HepG2 (cell line): Measurements from ENCODE around the gene MORC3. TPM values are rescaled to one million over a fixed set of nuclear protein-coding genes. Genes with fewer than 3 reads are reported as not detected.
"Not testable (repeated sequence)": the region's sequence is repeated elsewhere in the genome, so short reads cannot be mapped to it uniquely, and the experiment has no call there.

Experiments used
- ATAC-seq: fragments of 200-7000 bp; cut with Tn5 transposase; 3 replicates; pipeline ENCODE4 v1.9.1; 2020; ENCODE audit warnings: mild to moderate bottlenecking, moderate library complexity
- BruUV-seq: library from RNA; stranded (reverse); fragments of 400-500 nt; replicated peaks from 2 replicates; lab custom pipeline; 2021; lab: Mats Ljungman, UMichigan
- CTCF ChIA-PET: fragments of 300-600 bp; formaldehyde crosslinking; extraction: SDS; loops from one replicate; lab custom pipeline; 2021; ENCODE audit warnings: low total read pairs, inconsistent platforms, low intra/inter-chr PET ratio; lab: Yijun Ruan, JAX
- POLR2A ChIA-PET: fragments of 350-600 bp; sonication (Branson Sonifier 250); formaldehyde crosslinking; loops from one replicate; lab custom pipeline; 2020; ENCODE audit warnings: antibody characterized with exemption, inconsistent platforms; lab: Yijun Ruan, JAX
- DNase-seq: peaks from one replicate; pipeline ENCODE4 v3.0.0-alpha.2; 2015; ENCODE audit warnings: low spot score
- FAIRE-seq: peaks from 3 replicates; lab custom pipeline; 2011; peaks lifted over from hg19 to GRCh38; lab: Jason Lieb, UNC
- H2AFZ ChIP-seq: one replicate; pipeline ENCODE4 v1.6.1; 2011; ENCODE audit warnings: low read length, inconsistent platforms
- H3K27ac ChIP-seq: fragments of 300-600 bp; 3 replicates; pipeline ENCODE4 v1.8.0; 2011; ENCODE audit warnings: mixed run types, mild to moderate bottlenecking, mixed read lengths, low read length, inconsistent platforms; ENCODE audit not compliant: insufficient read depth; ENCODE audit errors: extremely low read length
- H3K27me3 ChIP-seq, 2 experiments: fragments of 200-600 bp in 1 of 2; 2 replicates in 1 of 2; 3 replicates in 1 of 2; pipeline versions ENCODE4 v1.6.0 to v1.8.0; 2011; ENCODE audit warnings: low read length in 2 of 2, mild to moderate bottlenecking in 2 of 2, moderate library complexity in 2 of 2, inconsistent platforms in 1 of 2; ENCODE audit not compliant: insufficient read depth in 2 of 2, control insufficient read depth in 1 of 2
- H3K36me3 ChIP-seq, 2 experiments: fragments of 200-600 bp in 1 of 2; replicated peaks in 1 of 2; 2 replicates in 1 of 2; 3 replicates in 1 of 2; pipeline versions ENCODE4 v1.5.1 to v1.8.0; 2011; ENCODE audit warnings: low read length in 2 of 2, inconsistent platforms in 1 of 2; ENCODE audit not compliant: insufficient read depth in 2 of 2, control insufficient read depth in 1 of 2
- H3K4me1 ChIP-seq: 2 replicates; pipeline ENCODE4 v1.5.1; 2012; ENCODE audit warnings: low read length, inconsistent platforms; ENCODE audit not compliant: insufficient read depth
- H3K4me2 ChIP-seq: 2 replicates; pipeline ENCODE4 v1.6.0; 2011; ENCODE audit warnings: low read depth, low read length, inconsistent platforms
- H3K4me3 ChIP-seq, 3 experiments: fragments of 200-600 bp in 1 of 3; sonication (generic), shearing (Covaris generic) in 1 of 3; replicated peaks in 1 of 3; 2 replicates each; pipeline ENCODE4 v1.5.1; 2011 to 2016; ENCODE audit warnings: low read length in 3 of 3, inconsistent platforms in 2 of 3, low read depth in 2 of 3, mild to moderate bottlenecking in 2 of 3, control low read depth in 1 of 3, mixed read lengths in 1 of 3; ENCODE audit not compliant: insufficient read depth in 1 of 3
- H3K79me2 ChIP-seq: one replicate; pipeline ENCODE4 v1.6.1; 2011; ENCODE audit warnings: low read length, inconsistent platforms; ENCODE audit not compliant: insufficient read depth
- H3K9ac ChIP-seq: 2 replicates; pipeline ENCODE4 v1.6.0; 2011; ENCODE audit warnings: mild to moderate bottlenecking, low read depth, low read length, inconsistent platforms; ENCODE audit not compliant: insufficient read depth
- H3K9me3 ChIP-seq: 2 replicates; pipeline ENCODE4 v1.5.1; 2012; ENCODE audit warnings: mild to moderate bottlenecking, low read length
- H4K20me1 ChIP-seq: 2 replicates; pipeline ENCODE4 v1.6.0; 2011; ENCODE audit warnings: inconsistent platforms, mild to moderate bottlenecking, low read length, moderate library complexity; ENCODE audit not compliant: insufficient read depth
- MAFF ChIP-seq: IDR thresholded peaks from 2 replicates; pipeline ENCODE4 v1.6.1; 2011; ENCODE audit warnings: low read depth, low read length, improper control_type of control experiment
- MAFK ChIP-seq, 2 experiments: IDR thresholded peaks in 1 of 2; conservative IDR thresholded peaks in 1 of 2; 2 replicates each; pipeline ENCODE4 v1.6.1; 2011; ENCODE audit warnings: improper control_type of control experiment in 2 of 2, low read length in 2 of 2
- SMARCE1 ChIP-seq: fragments of 450-650 bp; IDR thresholded peaks from 2 replicates; pipeline ENCODE4 v1.6.1; 2017; ENCODE audit warnings: borderline replicate concordance
- ZNF12 ChIP-seq: sonication (generic); formaldehyde crosslinking; IDR thresholded peaks from 2 replicates; pipeline ENCODE4 v1.5.0; 2020; ENCODE audit warnings: missing genetic modification reagents
- ZNF782 ChIP-seq: sonication (generic); formaldehyde crosslinking; IDR thresholded peaks from 2 replicates; pipeline ENCODE4 v1.4.0; 2020; ENCODE audit warnings: missing genetic modification reagents, mild to moderate bottlenecking, borderline replicate concordance
- whole genome bisulfite sequencing: methylation state at CpG from one replicate; pipeline ENCODE4 v1.1.6; 2017; ENCODE audit warnings: low lambda C conversion rate; 5-methylcytosine and 5-hydroxymethylcytosine counted together
- in situ Hi-C: cut with HindIII; loops from 2 replicates; pipeline ENCODE4 v1.10.0; 2017; ENCODE audit warnings: low pct_unique_long_range_greater_than_20kb; ENCODE audit not compliant: extremely low pct_ligation_motif_present
- intact Hi-C: fragments of 100-400 bp; cut with micrococcal nuclease; formaldehyde crosslinking; loops from one replicate; pipeline ENCODE4 v1.10.0; 2022; ENCODE audit not compliant: unreplicated experiment
- polyA plus RNA-seq, 8 experiments: library from polyadenylated mRNA; depleted of rRNA in 3 of 8; stranded (reverse) in 7 of 8; unstranded in 1 of 8; fragments of >200 nt; fragmentation: Illumina TruSeq in 4 of 8; extraction: Trizol in 4 of 8; gene quantifications; 2 replicates each; pipeline versions ENCODE4 v1.2.1 to v1.2.3, GENCODE V29; 2011 to 2016; ENCODE audit warnings: low read depth in 4 of 8, missing spikeins in 1 of 8, mixed read lengths in 1 of 8; ENCODE audit not compliant: insufficient read depth in 1 of 8
- total RNA-seq, 5 experiments: library from RNA; depleted of rRNA; stranded (reverse); fragments of >200 nt; fragmentation: Illumina TruSeq; extraction: Trizol; gene quantifications; 2 replicates each; pipeline ENCODE4 v1.2.3, GENCODE V29; 2016; ENCODE audit warnings: low read depth in 1 of 5

The MORC3 gene
- total and polyA plus RNA-seq, 2 of the 13 experiments (the other 11 are each of a cell fraction or from before 2014, with no cell fraction given), result 12.9 to 19.5 TPM

DNA sequence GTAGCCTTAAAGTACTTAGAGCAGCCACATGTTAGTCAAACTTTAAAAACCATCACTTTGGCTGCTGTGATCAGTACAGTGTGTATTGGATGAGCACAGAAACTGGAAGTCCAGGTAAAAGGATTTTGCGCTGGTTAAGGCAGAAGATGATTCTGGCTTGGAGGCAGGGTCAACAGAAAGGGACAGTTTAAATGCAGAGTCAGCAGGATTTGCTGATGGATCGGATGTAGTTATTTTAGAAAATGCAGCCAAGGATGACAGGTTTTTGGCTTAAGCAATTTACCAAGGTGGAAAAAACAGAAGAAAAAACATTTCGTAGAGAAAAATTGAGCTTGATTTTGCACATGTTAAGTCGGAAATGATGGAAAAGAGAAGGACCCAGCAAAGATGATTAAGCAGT lies 45.9 kb upstream of the MORC3 start (continued):
- TF ChIP-seq ZNF782 (CRISPR knock-in tag) (no peak), MAFK (conservative IDR thresholded peaks at IDR 0.05 in 1 of 2, IDR thresholded peaks at IDR 0.05 in 1 of 2; ENCODE audit: low read length in 2 of 2) (peak; percentile 96 to 99), SMARCE1 (no peak)

DNA sequence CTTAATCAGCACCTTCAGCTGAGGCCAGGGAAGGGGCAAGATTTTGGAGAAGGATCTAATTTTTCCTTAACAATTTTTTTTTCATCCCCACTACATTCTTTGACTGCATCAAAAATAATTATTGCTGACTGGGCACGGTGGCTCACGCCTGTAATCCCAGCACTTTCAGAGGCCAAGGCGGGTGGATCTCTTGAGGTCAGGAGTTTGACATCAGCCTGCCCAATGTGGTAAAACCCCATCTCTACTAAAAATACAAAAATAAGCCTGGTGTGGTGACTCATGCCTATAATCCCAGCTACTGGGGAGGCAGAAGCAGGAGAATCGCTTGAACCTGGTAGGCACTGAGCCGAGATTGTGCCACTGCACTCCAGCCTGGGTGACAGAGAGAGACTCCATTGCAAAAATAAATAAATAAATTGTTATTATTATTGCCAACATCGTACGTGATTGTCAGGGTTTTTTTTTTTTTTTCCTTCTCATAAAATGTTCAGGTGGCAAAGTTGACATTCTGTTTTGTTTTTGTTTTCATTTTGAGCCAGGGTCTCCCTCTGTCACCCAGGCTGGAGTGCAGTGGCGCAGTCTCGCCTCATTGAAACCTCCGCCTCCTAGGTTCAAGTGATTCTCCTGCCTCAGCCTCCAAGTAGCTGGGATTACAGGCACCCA lies 37.3 kb upstream of the MORC3 start:
- FAIRE-seq (no peak), DNase-seq (no peak), ATAC-seq (no peak)
- intact Hi-C loops, result no loop called here
- H3K4me3 ChIP-seq, result no peak overlapping the region
- H2AFZ ChIP-seq, result no peak overlapping the region
- TF ChIP-seq MAFF (peak; percentile 49; the same call in 1 of the 2 replicates), ZNF12 (no peak), MAFK (conservative IDR thresholded peaks at IDR 0.05 in 1 of 2, IDR thresholded peaks at IDR 0.05 in 1 of 2; ENCODE audit: low read length in 2 of 2) (peak; percentile 28 to 72; a peak in 3 of 4 replicates)
- H3K36me3 ChIP-seq, result no peaks in the 10 kb centered on the region
- H3K79me2 ChIP-seq, result no peaks in the 10 kb centered on the region
- no peak overlapping the region for H3K27ac ChIP-seq
- H3K4me1 ChIP-seq, result no peaks in the 10 kb centered on the region
- H3K9me3 ChIP-seq, result no peaks in the 10 kb centered on the region
- in situ Hi-C loops, result no loop called here
- no peaks in the 10 kb centered on the region for H3K27me3 ChIP-seq
- H3K9ac ChIP-seq, result no peak overlapping the region
- ChIA-PET POLR2A (no interaction called here), CTCF (no interaction called here)
- no peaks in the 10 kb centered on the region for H4K20me1 ChIP-seq
- no peak overlapping the region for H3K4me2 ChIP-seq
- 90% methylated on average over 10 of the region's 10 CpGs for WGBS
- no TSS peak for BruUV-seq

- 93% methylated on average over 9 of the region's 9 CpGs for WGBS
- not testable (repeated sequence) for H3K36me3 ChIP-seq
Observed at GRCh38 chr21:36283231-36283622, 36.8 kb upstream of the MORC3 start.

More at GRCh38 chr21:36283231-36283622, 36.8 kb upstream of the MORC3 start:
- H3K4me2 ChIP-seq, H3K27me3 ChIP-seq, H3K79me2 ChIP-seq, POLR2A ChIA-PET, CTCF ChIA-PET, DNase-seq, H3K9ac ChIP-seq, BruUV-seq, H4K20me1 ChIP-seq, H3K4me1 ChIP-seq, intact Hi-C loops, in situ Hi-C loops, H2AFZ ChIP-seq, FAIRE-seq, ATAC-seq, H3K9me3 ChIP-seq, H3K4me3 ChIP-seq, H3K27ac ChIP-seq: not testable (repeated sequence)
